WI38 (cell line): ENCODE measurements around the gene SYK.
"Not testable (repeated sequence)": the region's sequence is repeated elsewhere in the genome, so short reads cannot be mapped to it uniquely, and the experiment has no call there.

ENCODE experiments used
- H3K4me3 ChIP-seq: 2 replicates; pipeline ENCODE4 v1.5.1; 2011; ENCODE audit warnings: low read depth, mild to moderate bottlenecking, control low read depth, low read length
- CTCF ChIP-seq: IDR thresholded peaks from 2 replicates; pipeline ENCODE4 v1.5.1; 2012; ENCODE audit warnings: low read depth, mild to moderate bottlenecking, control low read depth, low read length

The SYK gene

DNA sequence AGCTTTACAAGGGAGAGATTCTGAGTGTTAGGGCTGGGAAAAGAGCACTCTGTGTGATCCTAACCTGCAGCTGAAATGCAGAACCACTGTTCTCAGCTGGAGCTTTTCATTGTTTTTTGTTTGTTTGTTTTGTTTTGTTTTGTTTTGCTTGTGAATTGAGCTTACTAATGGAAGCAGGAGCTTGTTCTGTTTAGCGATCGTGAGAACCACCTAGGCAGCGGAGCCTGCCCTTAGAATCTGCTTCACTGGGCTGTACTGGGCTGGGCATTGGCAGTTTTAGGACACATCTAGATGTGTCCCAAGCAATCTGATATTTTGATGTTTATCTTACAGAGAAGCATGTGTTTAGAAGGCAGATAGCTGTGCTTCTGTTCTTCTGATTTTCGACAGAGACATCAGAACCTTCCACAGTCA, 14.3 kb downstream of the SYK start:
- H3K4me3 ChIP-seq: no peak overlapping the region
- no peak for TF ChIP-seq CTCF

DNA sequence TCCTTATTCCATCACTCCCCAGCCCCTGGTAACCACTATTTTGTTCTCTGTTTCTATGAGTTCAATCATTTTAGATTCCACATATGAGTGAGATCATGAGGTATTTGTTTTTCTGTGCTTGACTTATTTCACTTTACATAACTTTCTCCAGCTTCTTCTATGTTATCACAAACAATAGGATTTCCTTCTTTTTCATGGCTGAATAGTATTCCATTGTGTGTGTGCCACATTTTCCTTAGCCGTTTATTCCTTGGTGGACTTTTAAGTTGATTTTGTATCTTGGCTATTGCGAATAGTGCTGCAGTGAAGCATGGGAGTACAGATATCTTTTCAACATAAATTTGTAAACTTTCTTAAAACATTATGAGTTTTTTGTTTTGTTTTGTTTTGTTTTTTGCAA, 15.1 kb downstream of the SYK start:
- no peak for TF ChIP-seq CTCF
- H3K4me3 ChIP-seq: no peak overlapping the region

DNA sequence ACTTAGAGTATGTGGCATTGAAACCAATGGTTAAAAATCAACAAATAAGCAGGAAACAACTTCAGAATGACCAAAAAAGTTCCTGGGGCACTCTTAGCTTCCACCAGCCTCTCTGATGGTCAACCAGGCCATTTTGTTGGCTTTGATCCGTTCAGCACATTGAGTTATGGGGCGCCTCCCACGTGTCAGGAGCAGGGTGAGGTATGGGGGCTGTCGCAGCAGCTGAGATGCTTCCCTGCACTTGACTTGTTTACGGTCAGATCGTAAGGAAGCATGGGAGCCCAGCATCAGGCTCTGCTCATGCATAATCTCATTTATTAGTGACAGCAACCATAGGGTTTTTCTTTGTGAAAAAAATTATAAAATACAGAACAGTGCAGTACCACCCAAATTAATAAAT, 16.7 kb downstream of the SYK start:
- no peak for TF ChIP-seq CTCF
- H3K4me3 ChIP-seq: no peak overlapping the region

DNA sequence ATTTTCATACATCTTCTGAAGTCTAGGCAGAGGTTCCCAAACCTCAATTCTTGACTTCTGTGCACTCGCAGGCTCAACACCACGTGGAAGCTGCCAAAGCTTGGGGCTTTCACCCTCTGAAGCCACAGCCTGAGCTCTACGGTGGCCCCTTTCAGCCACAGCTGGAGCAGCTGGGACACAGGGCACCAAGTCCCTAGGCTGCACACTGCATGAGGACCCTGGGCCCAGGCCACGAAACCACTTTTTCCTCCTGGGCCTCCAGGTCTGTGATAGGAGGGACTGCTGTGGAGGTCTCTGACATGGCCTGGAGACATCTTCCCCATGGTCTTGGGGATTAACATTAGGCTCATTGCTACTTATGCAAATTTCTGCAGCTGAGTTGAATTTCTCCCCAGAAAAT, 18.8 kb downstream of the SYK start:
- H3K4me3 ChIP-seq: not testable (repeated sequence)

DNA sequence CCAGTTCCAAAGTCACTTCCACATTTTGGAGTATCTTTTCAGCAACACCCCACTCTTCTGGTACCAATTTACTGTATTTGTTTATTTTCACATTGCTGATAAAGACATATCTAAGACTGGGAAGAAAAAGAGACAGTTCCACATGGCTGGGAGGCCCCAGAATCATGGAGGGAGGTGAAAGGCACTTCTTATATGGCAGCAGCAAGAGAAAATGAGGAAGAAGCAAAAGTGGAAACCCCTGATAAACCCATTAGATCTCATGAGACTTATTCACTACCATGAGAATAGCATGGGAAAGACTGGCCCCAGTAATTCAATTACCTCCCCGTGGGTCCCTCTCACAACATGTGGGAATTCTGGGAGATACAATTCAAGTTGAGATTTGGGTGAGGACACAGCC, 19.6 kb downstream of the SYK start:
- not testable (repeated sequence) for H3K4me3 ChIP-seq

- no peak for TF ChIP-seq CTCF
Observed at GRCh38 chr9:90821697-90822096, 20.1 kb downstream of the SYK start.

GRCh38 chr9:90822866-90823265, 21.2 kb downstream of the SYK start:
- TF ChIP-seq CTCF: no peak
- H3K4me3 ChIP-seq: no peak overlapping the region

More at GRCh38 chr9:90821697-90822096, 20.1 kb downstream of the SYK start:
- no peak overlapping the region for H3K4me3 ChIP-seq

DNA sequence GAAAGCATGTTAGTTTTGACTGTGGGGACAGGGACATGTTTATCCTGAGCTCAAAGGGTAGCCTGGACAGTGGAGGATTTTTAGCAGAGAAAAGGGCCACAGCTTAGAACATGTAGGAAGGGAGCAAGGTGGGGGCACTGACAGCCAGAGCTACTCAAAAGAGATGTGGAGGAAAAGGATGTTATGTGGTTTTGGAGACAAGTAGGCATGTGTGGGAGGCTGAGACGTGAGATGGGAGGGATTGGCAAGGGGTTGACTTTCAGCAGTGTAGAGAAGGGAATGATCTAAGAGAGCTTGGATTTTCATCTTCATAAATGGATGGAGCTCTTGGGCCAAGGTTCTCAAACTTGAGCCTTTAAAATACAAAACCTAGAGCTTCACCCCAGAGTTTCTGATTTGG, 24.0 kb downstream of the SYK start:
- H3K4me3 ChIP-seq: no peak overlapping the region
- TF ChIP-seq CTCF: no peak
